ENCODE measurements around the gene PDK4.
"Not testable (repeated sequence)": the region's sequence is repeated elsewhere in the genome, so short reads cannot be mapped to it uniquely, and the experiment has no call there.

PDK4 gene

GRCh38 chr7:95609277-95609971, 13.1 kb upstream of the PDK4 start:
- peak; percentile 36 for DNase-seq
- Histone ChIP-seq H3K4me3 (ENCODE audit: low read depth, low read length) (no peak overlapping the region), H3K27me3 (replicated peaks) (no peaks in the 10 kb centered on the region), H3K27ac (peak overlapping the region; percentile 78), H3K36me3 (replicated peaks) (no peaks in the 10 kb centered on the region)
- TF ChIP-seq, protein P1, sequence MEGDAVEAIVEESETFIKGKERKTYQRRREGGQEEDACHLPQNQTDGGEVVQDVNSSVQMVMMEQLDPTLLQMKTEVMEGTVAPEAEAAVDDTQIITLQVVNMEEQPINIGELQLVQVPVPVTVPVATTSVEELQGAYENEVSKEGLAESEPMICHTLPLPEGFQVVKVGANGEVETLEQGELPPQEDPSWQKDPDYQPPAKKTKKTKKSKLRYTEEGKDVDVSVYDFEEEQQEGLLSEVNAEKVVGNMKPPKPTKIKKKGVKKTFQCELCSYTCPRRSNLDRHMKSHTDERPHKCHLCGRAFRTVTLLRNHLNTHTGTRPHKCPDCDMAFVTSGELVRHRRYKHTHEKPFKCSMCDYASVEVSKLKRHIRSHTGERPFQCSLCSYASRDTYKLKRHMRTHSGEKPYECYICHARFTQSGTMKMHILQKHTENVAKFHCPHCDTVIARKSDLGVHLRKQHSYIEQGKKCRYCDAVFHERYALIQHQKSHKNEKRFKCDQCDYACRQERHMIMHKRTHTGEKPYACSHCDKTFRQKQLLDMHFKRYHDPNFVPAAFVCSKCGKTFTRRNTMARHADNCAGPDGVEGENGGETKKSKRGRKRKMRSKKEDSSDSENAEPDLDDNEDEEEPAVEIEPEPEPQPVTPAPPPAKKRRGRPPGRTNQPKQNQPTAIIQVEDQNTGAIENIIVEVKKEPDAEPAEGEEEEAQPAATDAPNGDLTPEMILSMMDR (IDR thresholded peaks at IDR 0.05; ENCODE audit: low read depth, low read length, missing control alignments) = no peak
- in situ Hi-C loops (cut with HindIII; ENCODE audit: low pct_ligation_motif_present, low sequenced_read_pairs) = no loop called here

DNA sequence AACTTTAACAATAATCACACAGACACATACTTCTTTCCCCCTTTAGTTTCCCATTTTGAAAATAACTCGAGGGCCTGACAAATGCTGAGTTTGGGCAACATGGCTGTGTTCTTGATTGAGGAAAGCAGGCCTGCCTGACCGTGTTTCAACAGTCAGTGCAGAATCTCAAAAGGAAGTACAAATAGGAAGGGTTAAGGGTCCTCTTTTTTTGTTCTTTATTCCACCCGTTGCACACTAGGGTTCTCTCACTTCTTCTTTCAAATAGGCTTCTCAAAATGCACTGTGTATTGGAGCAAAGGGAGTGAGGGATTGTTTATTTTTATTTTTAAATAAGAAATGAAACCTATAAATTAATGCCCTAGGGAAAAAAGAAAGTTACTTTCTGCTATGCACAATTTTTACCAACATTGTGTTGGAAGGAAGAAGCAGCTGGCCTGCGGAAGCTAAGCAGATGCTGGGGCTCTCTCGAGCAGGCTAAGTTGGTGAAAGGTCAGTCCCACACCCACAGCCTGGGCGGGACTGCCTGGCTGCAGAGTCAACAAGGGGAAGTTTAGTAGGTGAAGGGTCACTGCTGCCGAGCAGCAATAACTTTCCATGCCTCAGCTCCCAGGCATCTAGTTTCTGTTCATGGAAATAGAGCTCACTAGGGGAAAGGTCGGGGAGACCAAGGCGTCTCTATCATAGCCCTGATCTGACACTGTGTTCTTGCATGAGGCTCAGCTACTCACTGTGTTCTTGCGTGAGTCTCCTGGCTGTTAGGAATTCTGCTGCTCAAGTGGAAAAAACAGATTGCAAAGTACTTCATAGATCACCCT, 12.2 kb upstream of the PDK4 start:
- H3K27ac ChIP-seq = peak overlapping the region; percentile 78
- TF ChIP-seq, protein P1 (IDR thresholded peaks at IDR 0.05; ENCODE audit: low read depth, low read length, missing control alignments) = no peak
- peak; percentile 93 for DNase-seq
- in situ Hi-C loops (cut with HindIII; ENCODE audit: low pct_ligation_motif_present, low sequenced_read_pairs) = no loop called here
- H3K4me3 ChIP-seq (ENCODE audit: low read depth, low read length) = no peak overlapping the region
- H3K36me3 ChIP-seq (replicated peaks) = no peaks in the 10 kb centered on the region
- H3K27me3 ChIP-seq (replicated peaks) = no peaks in the 10 kb centered on the region

- H3K4me3 ChIP-seq (ENCODE audit: low read depth, low read length) = no peak overlapping the region
- no peaks in the 10 kb centered on the region for H3K27me3 ChIP-seq (replicated peaks)
- no peak overlapping the region for H3K27ac ChIP-seq
- TF ChIP-seq, protein P1 (IDR thresholded peaks at IDR 0.05; ENCODE audit: low read depth, low read length, missing control alignments) = no peak
- DNase-seq = no peak
- H3K36me3 ChIP-seq (replicated peaks) = no peaks in the 10 kb centered on the region
- in situ Hi-C loops (cut with HindIII; ENCODE audit: low pct_ligation_motif_present, low sequenced_read_pairs) = no loop called here
Measured at GRCh38 chr7:95607561-95607960, 11.2 kb upstream of the PDK4 start.

GRCh38 chr7:95605275-95605674, 9.0 kb upstream of the PDK4 start:
- H3K4me3 ChIP-seq (ENCODE audit: low read depth, low read length) = no peak overlapping the region
- H3K27ac ChIP-seq = no peak overlapping the region
- in situ Hi-C loops (cut with HindIII; ENCODE audit: low pct_ligation_motif_present, low sequenced_read_pairs) = no loop called here
- TF ChIP-seq, protein P1 (IDR thresholded peaks at IDR 0.05; ENCODE audit: low read depth, low read length, missing control alignments) = no peak
- no peaks in the 10 kb centered on the region for H3K36me3 ChIP-seq (replicated peaks)
- no peak for DNase-seq
- no peaks in the 10 kb centered on the region for H3K27me3 ChIP-seq (replicated peaks)

DNA sequence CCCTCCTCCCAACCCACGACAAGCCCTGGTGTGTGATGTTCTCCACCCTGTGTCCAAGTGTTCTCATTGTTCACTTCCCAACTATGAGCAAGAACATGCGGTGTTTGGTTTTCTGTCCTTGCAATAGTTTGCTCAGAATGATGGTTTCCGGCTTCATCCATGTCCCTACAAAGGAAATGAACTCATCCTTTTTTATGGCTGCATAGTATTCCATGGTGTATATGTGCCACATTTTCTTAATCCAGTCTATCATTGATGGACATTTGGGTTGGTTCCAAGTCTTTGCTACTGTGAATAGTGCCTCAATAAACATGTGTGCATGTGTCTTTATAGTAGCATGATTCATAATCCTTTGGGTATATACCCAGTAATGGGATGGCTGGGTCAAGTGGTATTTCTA, 8.5 kb upstream of the PDK4 start:
- H3K4me3 ChIP-seq (ENCODE audit: low read depth, low read length); in situ Hi-C loops (cut with HindIII; ENCODE audit: low pct_ligation_motif_present, low sequenced_read_pairs); DNase-seq; H3K27ac ChIP-seq; H3K27me3 ChIP-seq (replicated peaks); H3K36me3 ChIP-seq (replicated peaks): not testable (repeated sequence)

- H3K36me3 ChIP-seq (replicated peaks); in situ Hi-C loops (cut with HindIII; ENCODE audit: low pct_ligation_motif_present, low sequenced_read_pairs): not testable (repeated sequence)
Measured at GRCh38 chr7:95604397-95604796, 8.1 kb upstream of the PDK4 start.

More at GRCh38 chr7:95604397-95604796, 8.1 kb upstream of the PDK4 start:
- H3K27ac ChIP-seq; H3K27me3 ChIP-seq (replicated peaks); DNase-seq; H3K4me3 ChIP-seq (ENCODE audit: low read depth, low read length): not testable (repeated sequence)

All from brain microvascular endothelial cell (primary cell).